ENCODE results near the gene SIRT1. TPM values are rescaled to one million over a fixed set of nuclear protein-coding genes. Genes with fewer than 3 reads are reported as not detected.

Gene SIRT1
- total RNA-seq, 1 experiment from 2014 or later: 83.8 TPM

DNA sequence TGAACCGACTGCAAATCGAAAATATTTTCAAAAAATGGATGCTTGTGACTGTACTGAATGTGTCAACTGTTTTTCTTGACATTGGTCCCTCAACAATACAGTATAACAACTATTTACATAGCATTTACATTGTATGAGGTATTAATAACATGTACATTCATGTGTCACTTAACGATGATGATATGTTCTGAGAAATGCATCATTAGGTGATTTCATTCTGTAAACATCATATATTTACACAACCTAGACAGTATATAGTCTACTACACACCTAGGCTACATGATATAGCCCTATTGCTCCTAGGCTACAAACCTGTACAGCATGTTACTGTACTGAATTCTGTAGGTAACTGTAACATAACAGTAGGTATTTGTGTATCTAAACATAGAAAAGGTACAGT, 39.7 kb downstream of the SIRT1 start:
- no peak for TF ChIP-seq CTCF (conservative IDR thresholded peaks at IDR 0.05)
- Histone ChIP-seq H3K56ac (ENCODE audit: insufficient read length, low read depth, low read length) (no peak overlapping the region), H3K18ac (ENCODE audit: insufficient read length, low read depth, low read length) (no peak overlapping the region), H3K14ac (ENCODE audit: insufficient read depth, low read length) (no peak overlapping the region), H3K23me2 (ENCODE audit: insufficient read length, low read depth, low read length, poor library complexity, severe bottlenecking) (no peaks in the 10 kb centered on the region), H3K79me2 (ENCODE audit: insufficient read depth, low read length) (no peaks in the 10 kb centered on the region), H3K9ac (ENCODE audit: extremely low read depth, insufficient read length, low read length) (no peak overlapping the region), H3K4me2 (ENCODE audit: insufficient read depth, insufficient read length, low read length) (no peak overlapping the region), H2AFZ (ENCODE audit: low read length) (no peak overlapping the region), H3T11ph (ENCODE audit: low read length) (no peak overlapping the region), H3K27me3 (ENCODE audit: insufficient read depth, low read length) (no peaks in the 10 kb centered on the region), H2BK15ac (ENCODE audit: low read depth, low read length) (no peak overlapping the region), H2BK5ac (ENCODE audit: insufficient read length, low read length) (no peak overlapping the region), H4K20me1 (ENCODE audit: control insufficient read depth, insufficient read depth, insufficient read length) (no peaks in the 10 kb centered on the region), H3K9me3 (ENCODE audit: control insufficient read depth, low read depth, low read length) (no peaks in the 10 kb centered on the region), H2BK20ac (ENCODE audit: low read depth, low read length, poor library complexity, severe bottlenecking) (no peak overlapping the region), H3K27ac (ENCODE audit: insufficient read length, low read depth, low read length) (no peak overlapping the region), H3K23ac (ENCODE audit: insufficient read length, low read depth, low read length) (no peak overlapping the region), H3K79me1 (ENCODE audit: insufficient read depth, low read depth, low read length, poor library complexity, severe bottlenecking) (no peaks in the 10 kb centered on the region), H2AK5ac (ENCODE audit: insufficient read length, low read length) (no peak overlapping the region), H4K91ac (ENCODE audit: insufficient read length, low read depth, low read length) (no peak overlapping the region), H4K5ac (ENCODE audit: insufficient read length, low read depth, low read length) (no peak overlapping the region), H3K4ac (ENCODE audit: low read depth, low read length) (no peak overlapping the region), H2BK120ac (ENCODE audit: low read depth, low read length, poor library complexity, severe bottlenecking) (no peak overlapping the region), H2BK12ac (ENCODE audit: insufficient read length, low read depth, low read length) (no peak overlapping the region), H3K4me1 (ENCODE audit: insufficient read depth, low read length) (no peaks in the 10 kb centered on the region), H4K8ac (replicated peaks; ENCODE audit: insufficient read length, low read depth, low read length) (no peak overlapping the region)
- H3K36me3 Mint-ChIP-seq (ENCODE audit: insufficient read depth in 1 of 3, low read depth in 3 of 3): peaks cover 0 to 9% (median 4%) of the 10 kb centered on the region in 3 experiments; a peak in 4 of 7 replicates
- H3K4me1 Mint-ChIP-seq: no peaks in the 10 kb centered on the region; a peak in 1 of 4 replicates
- no peak for DNase-seq
- no peaks in the 10 kb centered on the region for H3K27me3 Mint-ChIP-seq (ENCODE audit: low read depth)
- H3K27ac Mint-ChIP-seq: no peak overlapping the region
- WGBS (ENCODE audit: extremely low coverage, insufficient read length, low lambda C conversion rate): no CpG with 5 or more reads among the region's 3 CpGs
- no peaks in the 10 kb centered on the region for H3K9me3 Mint-ChIP-seq
- H3K4me3 Mint-ChIP-seq: no peak overlapping the region
